ENCODE measurements around the gene SIRPA. TPM values are rescaled to one million over a fixed set of nuclear protein-coding genes. Genes with fewer than 3 reads are reported as not detected.

Gene SIRPA
- total and polyA plus RNA-seq, 2 of the 4 experiments (the other 2 are of a cell fraction) = 9.9 to 40.2 TPM

DNA sequence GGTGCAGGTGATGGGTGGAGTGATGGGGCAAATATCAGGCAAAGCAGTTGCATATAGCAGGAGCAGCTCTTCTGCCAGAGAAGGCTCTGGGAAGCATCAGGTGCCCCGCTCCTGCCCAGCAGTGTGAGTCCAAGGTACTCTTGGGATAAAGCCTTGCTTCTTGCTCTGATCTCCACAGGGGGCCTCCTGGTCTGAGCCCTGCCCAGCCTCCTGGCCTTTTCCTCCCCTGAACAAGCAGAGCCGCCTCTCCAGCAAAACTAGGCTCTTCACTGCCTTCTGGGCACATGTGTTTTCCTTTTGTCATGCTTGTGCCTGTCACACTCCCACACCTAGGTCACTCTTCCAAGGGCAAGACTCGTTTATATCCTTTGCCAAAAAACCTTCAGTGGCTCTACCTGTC, 34.3 kb downstream of the SIRPA start:
- Histone ChIP-seq H3K4me2 (ENCODE audit: low read depth, low read length) (no peak overlapping the region), H3K79me1 (ENCODE audit: low read depth in 1 of 2, low read length in 2 of 2) (no peaks in the 10 kb centered on the region; a peak in 1 of 4 replicates), H2AFZ (replicated peaks; ENCODE audit: low read length, poor library complexity) (no peak overlapping the region), H4K91ac (ENCODE audit: insufficient read depth, low read depth, low read length) (no peak overlapping the region), H2BK20ac (ENCODE audit: low read depth, low read length) (no peak overlapping the region), H3K4me1 (ENCODE audit: control insufficient read depth, insufficient read depth, low read length) (peaks cover 8% of the 10 kb centered on the region), H3K36me3 (ENCODE audit: control insufficient read depth, insufficient read depth, low read length) (peaks cover 21% of the 10 kb centered on the region), H2AK9ac (replicated peaks; ENCODE audit: low read depth, low read length, poor library complexity) (no peak overlapping the region), H3K9ac (ENCODE audit: low read depth, low read length) (no peak overlapping the region), H4K5ac (ENCODE audit: low read depth, low read length) (no peak overlapping the region), H3K27me3 (ENCODE audit: control insufficient read depth, insufficient read depth, low read length) (no peaks in the 10 kb centered on the region), H3K23ac (ENCODE audit: low read depth, low read length) (no peak overlapping the region), H2BK5ac (ENCODE audit: low read depth, low read length, poor library complexity, severe bottlenecking) (no peak overlapping the region), H4K8ac (ENCODE audit: low read depth in 2 of 2, low read length in 2 of 2) (no peak overlapping the region), H3K56ac (ENCODE audit: extremely low read depth, insufficient read depth, low read length) (no peak overlapping the region), H3K27ac (ENCODE audit: insufficient read depth, low read length) (no peak overlapping the region), H3K18ac (ENCODE audit: low read depth, low read length) (no peak overlapping the region), H2AK5ac (ENCODE audit: low read depth, low read length) (no peak overlapping the region), H3K4ac (ENCODE audit: low read depth, low read length) (no peak overlapping the region), H2BK15ac (ENCODE audit: low read depth, low read length) (no peak overlapping the region), H3K4me3 (ENCODE audit: insufficient read depth, low read depth, low read length) (no peak overlapping the region), H3K14ac (replicated peaks; ENCODE audit: low read depth, low read length) (no peak overlapping the region), H3K9me3 (ENCODE audit: control insufficient read depth, insufficient read depth, low read length) (no peaks in the 10 kb centered on the region), H2BK120ac (ENCODE audit: low read depth, low read length) (no peak overlapping the region), H4K20me1 (ENCODE audit: insufficient read depth, low read length) (peaks cover 5% of the 10 kb centered on the region), H3K9me1 (ENCODE audit: insufficient read depth, low read length) (peaks cover 11% of the 10 kb centered on the region; the same call in 1 of the 2 replicates)
- no peak for TF ChIP-seq FOS (IDR thresholded peaks at IDR 0.05; ENCODE audit: low read depth, low read length)
- TF ChIP-seq MAFK (IDR thresholded peaks at IDR 0.05; ENCODE audit: low read depth, low read length) = no peak
- TF ChIP-seq MAZ (IDR thresholded peaks at IDR 0.05; ENCODE audit: borderline replicate concordance, low read depth, low read length) = no peak
- no peak for TF ChIP-seq CHD1 (IDR thresholded peaks at IDR 0.05; ENCODE audit: low read depth, low read length)
- no peak for TF ChIP-seq MXI1 (IDR thresholded peaks at IDR 0.05; ENCODE audit: borderline replicate concordance, low read depth, low read length)
- no peak for TF ChIP-seq RFX5 (IDR thresholded peaks at IDR 0.05; ENCODE audit: low read depth, low read length)
- TF ChIP-seq USF2 (IDR thresholded peaks at IDR 0.05; ENCODE audit: low read depth, low read length) = no peak
- no peak for TF ChIP-seq POLR2A (IDR thresholded peaks at IDR 0.05; ENCODE audit: low read depth, low read length)
- TF ChIP-seq, protein P1, sequence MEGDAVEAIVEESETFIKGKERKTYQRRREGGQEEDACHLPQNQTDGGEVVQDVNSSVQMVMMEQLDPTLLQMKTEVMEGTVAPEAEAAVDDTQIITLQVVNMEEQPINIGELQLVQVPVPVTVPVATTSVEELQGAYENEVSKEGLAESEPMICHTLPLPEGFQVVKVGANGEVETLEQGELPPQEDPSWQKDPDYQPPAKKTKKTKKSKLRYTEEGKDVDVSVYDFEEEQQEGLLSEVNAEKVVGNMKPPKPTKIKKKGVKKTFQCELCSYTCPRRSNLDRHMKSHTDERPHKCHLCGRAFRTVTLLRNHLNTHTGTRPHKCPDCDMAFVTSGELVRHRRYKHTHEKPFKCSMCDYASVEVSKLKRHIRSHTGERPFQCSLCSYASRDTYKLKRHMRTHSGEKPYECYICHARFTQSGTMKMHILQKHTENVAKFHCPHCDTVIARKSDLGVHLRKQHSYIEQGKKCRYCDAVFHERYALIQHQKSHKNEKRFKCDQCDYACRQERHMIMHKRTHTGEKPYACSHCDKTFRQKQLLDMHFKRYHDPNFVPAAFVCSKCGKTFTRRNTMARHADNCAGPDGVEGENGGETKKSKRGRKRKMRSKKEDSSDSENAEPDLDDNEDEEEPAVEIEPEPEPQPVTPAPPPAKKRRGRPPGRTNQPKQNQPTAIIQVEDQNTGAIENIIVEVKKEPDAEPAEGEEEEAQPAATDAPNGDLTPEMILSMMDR (conservative IDR thresholded peaks at IDR 0.05; ENCODE audit: low read depth, low read length) = no peak
- TF ChIP-seq NFE2L2 (IDR thresholded peaks at IDR 0.05; ENCODE audit: low read depth, low read length) = no peak
- TF ChIP-seq SMC3 (IDR thresholded peaks at IDR 0.05; ENCODE audit: low read depth, low read length) = no peak
- no peak for TF ChIP-seq CEBPB (IDR thresholded peaks at IDR 0.05; ENCODE audit: low read depth, low read length)
- no peak for TF ChIP-seq RCOR1 (IDR thresholded peaks at IDR 0.05; ENCODE audit: insufficient replicate concordance, low read length)
- no peak for TF ChIP-seq ELK1 (IDR thresholded peaks at IDR 0.05; ENCODE audit: borderline replicate concordance, low read depth, low read length)
- in situ Hi-C loops (cut with MboI; ENCODE audit: low sequenced_read_pairs) (no loop called here), dilution Hi-C loops (cut with HindIII; ENCODE audit: low sequenced_read_pairs, unreplicated experiment) (no loop called here), intact Hi-C loops (cut with micrococcal nuclease) (no loop called here)
- WGBS, 2 experiments (ENCODE audit: extremely low coverage in 2 of 2, insufficient read length in 1 of 2) = 100% methylated on average over 2 of the region's 3 CpGs; no CpG with 5 or more reads in 1 of the 2 experiments
- DNase-seq = no peak
- ChIA-PET POLR2A (ENCODE audit: unreplicated experiment) (no interaction called here), CTCF (no interaction called here)
- BruUV-seq (replicated peaks) = no TSS peak
- no peak for ATAC-seq (ENCODE audit: low read depth)
